K562 (cell line): Measurements from ENCODE around the gene DYNLT3. TPM values are rescaled to one million over a fixed set of nuclear protein-coding genes. Genes with fewer than 3 reads are reported as not detected.

Source experiments
- BACH1 ChIP-seq: fragments of 200-800 bp; sonication (Bioruptor generic); IDR thresholded peaks from 2 replicates; pipeline ENCODE4 v1.6.1; 2016; ENCODE audit warnings: missing genetic modification characterization, missing compliant biosample characterization
- PHF21A ChIP-seq: fragments of 450-650 bp; IDR thresholded peaks from 2 replicates; pipeline ENCODE4 v1.6.1; 2017; ENCODE audit warnings: low read depth, borderline replicate concordance
- SMAD2 ChIP-seq: fragments of 150-350 bp; IDR thresholded peaks from 2 replicates; pipeline ENCODE4 v1.6.1; 2014; ENCODE audit warnings: low read depth, mild to moderate bottlenecking, low read length
- ZNF561 ChIP-seq: fragments of 450-650 bp; formaldehyde crosslinking; conservative IDR thresholded peaks from 2 replicates; pipeline ENCODE4 v1.4.0; 2020; ENCODE audit warnings: mild to moderate bottlenecking, moderate library complexity
- polyA plus RNA-seq, 8 experiments: library from polyadenylated mRNA; depleted of rRNA in 4 of 8; stranded (reverse) in 5 of 8; unstranded in 3 of 8; fragments of >200 nt; fragmentation: Nextera tagmentation in 2 of 8; fragmentation: Illumina TruSeq in 1 of 8; extraction: Ambion mirVana in 2 of 8; extraction: Trizol in 1 of 8; gene quantifications; 2 replicates each; pipeline versions ENCODE4 v1.2.1 to v1.2.3, GENCODE V29; 2011 to 2014; ENCODE audit warnings: inconsistent platforms in 1 of 8, missing spikeins in 1 of 8
- total RNA-seq, 7 experiments: library from RNA; depleted of rRNA in 6 of 7; stranded (reverse); fragments of >200 nt in 6 of 7; fragmentation: Illumina TruSeq in 2 of 7; extraction: Trizol in 2 of 7; gene quantifications; 2 replicates each; pipeline versions ENCODE4 v1.2.1 to v1.2.3, GENCODE V29; 2011 to 2021; ENCODE audit warnings: low replicate concordance in 1 of 7
- TF ChIP-seq, protein P1 (sequence below): fragments of 250-450 bp; sonication (Bioruptor Pico); IDR thresholded peaks from 2 replicates; pipeline ENCODE4 v1.9.0; 2021; ENCODE audit warnings: mild to moderate bottlenecking, inconsistent platforms
- TF ChIP-seq, protein P2 (sequence below): fragments of 450-650 bp; IDR thresholded peaks from 2 replicates; pipeline ENCODE4 v1.6.1; 2018; ENCODE audit not compliant: partially characterized antibody
- TF ChIP-seq, protein P3 (sequence below): fragments of 450-650 bp; formaldehyde crosslinking; IDR thresholded peaks from 2 replicates; pipeline ENCODE4 v1.4.0; 2022; ENCODE audit warnings: missing genetic modification characterization

DYNLT3 gene
- total and polyA plus RNA-seq, 9 of the 15 experiments (the other 6 are each of a cell fraction or from before 2014, with no cell fraction given) = 4.5 to 17.5 (median 8.3) TPM

DNA sequence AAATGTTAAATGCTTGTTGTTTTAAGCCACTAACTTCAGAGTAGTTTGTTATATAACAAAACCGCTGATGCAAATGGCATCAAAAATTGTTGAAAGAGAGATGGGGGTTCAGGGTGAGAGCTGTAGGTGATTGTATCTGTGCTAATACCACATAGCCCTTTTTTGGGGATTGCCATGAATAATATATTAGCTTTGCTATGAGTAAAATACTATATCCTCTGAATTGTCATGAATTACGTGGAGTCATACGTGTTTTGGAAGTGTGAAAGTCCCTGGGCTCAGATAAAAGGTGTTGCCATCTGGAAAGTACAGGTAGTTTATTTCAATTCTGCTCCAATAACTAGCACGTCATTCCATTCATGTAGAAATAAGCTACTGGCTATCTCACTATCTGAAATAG lies 30.6 kb downstream of the DYNLT3 start (continued):
- TF ChIP-seq, protein P1, sequence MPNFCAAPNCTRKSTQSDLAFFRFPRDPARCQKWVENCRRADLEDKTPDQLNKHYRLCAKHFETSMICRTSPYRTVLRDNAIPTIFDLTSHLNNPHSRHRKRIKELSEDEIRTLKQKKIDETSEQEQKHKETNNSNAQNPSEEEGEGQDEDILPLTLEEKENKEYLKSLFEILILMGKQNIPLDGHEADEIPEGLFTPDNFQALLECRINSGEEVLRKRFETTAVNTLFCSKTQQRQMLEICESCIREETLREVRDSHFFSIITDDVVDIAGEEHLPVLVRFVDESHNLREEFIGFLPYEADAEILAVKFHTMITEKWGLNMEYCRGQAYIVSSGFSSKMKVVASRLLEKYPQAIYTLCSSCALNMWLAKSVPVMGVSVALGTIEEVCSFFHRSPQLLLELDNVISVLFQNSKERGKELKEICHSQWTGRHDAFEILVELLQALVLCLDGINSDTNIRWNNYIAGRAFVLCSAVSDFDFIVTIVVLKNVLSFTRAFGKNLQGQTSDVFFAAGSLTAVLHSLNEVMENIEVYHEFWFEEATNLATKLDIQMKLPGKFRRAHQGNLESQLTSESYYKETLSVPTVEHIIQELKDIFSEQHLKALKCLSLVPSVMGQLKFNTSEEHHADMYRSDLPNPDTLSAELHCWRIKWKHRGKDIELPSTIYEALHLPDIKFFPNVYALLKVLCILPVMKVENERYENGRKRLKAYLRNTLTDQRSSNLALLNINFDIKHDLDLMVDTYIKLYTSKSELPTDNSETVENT (CRISPR knock-in tag) = no peak
- TF ChIP-seq BACH1 (tag) (no peak), ZNF561 (CRISPR knock-in tag) (no peak), PHF21A (no peak), SMAD2 (no peak)
- TF ChIP-seq, protein P2, sequence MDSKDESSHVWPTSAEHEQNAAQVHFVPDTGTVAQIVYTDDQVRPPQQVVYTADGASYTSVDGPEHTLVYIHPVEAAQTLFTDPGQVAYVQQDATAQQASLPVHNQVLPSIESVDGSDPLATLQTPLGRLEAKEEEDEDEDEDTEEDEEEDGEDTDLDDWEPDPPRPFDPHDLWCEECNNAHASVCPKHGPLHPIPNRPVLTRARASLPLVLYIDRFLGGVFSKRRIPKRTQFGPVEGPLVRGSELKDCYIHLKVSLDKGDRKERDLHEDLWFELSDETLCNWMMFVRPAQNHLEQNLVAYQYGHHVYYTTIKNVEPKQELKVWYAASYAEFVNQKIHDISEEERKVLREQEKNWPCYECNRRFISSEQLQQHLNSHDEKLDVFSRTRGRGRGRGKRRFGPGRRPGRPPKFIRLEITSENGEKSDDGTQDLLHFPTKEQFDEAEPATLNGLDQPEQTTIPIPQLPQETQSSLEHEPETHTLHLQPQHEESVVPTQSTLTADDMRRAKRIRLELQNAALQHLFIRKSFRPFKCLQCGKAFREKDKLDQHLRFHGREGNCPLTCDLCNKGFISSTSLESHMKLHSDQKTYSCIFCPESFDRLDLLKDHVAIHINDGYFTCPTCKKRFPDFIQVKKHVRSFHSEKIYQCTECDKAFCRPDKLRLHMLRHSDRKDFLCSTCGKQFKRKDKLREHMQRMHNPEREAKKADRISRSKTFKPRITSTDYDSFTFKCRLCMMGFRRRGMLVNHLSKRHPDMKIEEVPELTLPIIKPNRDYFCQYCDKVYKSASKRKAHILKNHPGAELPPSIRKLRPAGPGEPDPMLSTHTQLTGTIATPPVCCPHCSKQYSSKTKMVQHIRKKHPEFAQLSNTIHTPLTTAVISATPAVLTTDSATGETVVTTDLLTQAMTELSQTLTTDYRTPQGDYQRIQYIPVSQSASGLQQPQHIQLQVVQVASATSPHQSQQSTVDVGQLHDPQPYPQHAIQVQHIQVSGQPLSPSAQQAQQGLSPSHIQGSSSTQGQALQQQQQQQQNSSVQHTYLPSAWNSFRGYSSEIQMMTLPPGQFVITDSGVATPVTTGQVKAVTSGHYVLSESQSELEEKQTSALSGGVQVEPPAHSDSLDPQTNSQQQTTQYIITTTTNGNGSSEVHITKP = no peak
- TF ChIP-seq, protein P3, sequence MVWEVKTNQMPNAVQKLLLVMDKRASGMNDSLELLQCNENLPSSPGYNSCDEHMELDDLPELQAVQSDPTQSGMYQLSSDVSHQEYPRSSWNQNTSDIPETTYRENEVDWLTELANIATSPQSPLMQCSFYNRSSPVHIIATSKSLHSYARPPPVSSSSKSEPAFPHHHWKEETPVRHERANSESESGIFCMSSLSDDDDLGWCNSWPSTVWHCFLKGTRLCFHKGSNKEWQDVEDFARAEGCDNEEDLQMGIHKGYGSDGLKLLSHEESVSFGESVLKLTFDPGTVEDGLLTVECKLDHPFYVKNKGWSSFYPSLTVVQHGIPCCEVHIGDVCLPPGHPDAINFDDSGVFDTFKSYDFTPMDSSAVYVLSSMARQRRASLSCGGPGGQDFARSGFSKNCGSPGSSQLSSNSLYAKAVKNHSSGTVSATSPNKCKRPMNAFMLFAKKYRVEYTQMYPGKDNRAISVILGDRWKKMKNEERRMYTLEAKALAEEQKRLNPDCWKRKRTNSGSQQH (CRISPR knock-in tag) = no peak
